Measurements from ENCODE around the gene INTS11.

DNA sequence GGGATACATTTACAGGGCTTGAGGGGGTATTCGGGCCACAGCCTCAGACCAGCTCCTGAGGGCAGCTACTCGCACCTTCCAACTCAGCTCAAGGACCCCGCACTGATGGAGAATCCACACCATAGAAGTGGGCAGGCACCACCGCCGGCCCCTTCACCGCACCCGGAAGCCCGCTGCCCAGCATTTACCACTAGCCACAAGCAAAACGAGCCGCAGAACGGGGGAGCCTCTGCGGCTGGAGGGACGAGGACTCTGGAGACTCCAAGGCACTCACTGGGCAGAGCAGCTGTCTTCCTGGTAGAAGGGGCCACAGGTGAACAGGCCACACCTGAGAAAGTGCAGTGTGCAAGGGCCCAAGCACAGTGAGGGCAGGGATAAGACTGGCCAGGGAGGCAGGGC lies 56.2 kb downstream of the INTS11 start:
- TF ChIP-seq CTCF (IDR thresholded peaks at IDR 0.05) = no peak
- TF ChIP-seq POLR2AphosphoS5 (IDR thresholded peaks at IDR 0.05) = no peak
- no peak for TF ChIP-seq POLR2A (IDR thresholded peaks at IDR 0.05)

Measured in stomach (tissue), 4 donors.